Measurements from ENCODE around the gene TBC1D23. TPM values are rescaled to one million over a fixed set of nuclear protein-coding genes. Genes with fewer than 3 reads are reported as not detected.
"Not testable (repeated sequence)": the region's sequence is repeated elsewhere in the genome, so short reads cannot be mapped to it uniquely, and the experiment has no call there.

TBC1D23 gene
- total RNA-seq, 5 donors from 2014 or later (not counting 1 experiment from before 2014, with no cell fraction given), result 26.4 to 33.4 (median 31.9) TPM

GRCh38 chr3:100261485-100261903 is 702 bp downstream of the TBC1D23 start:
- no peaks in the 10 kb centered on the region for H3K27me3 Mint-ChIP-seq
- DNase-seq, result no peak
- 60% methylated on average over 1 of the region's 11 CpGs for WGBS (ENCODE audit: insufficient coverage)

GRCh38 chr3:100262925-100263324 is 2.1 kb downstream of the TBC1D23 start:
- CTCF ChIA-PET, result interaction anchor here in 1 of 2 donors (0.6 kb wide), 2 partner anchors 13 to 27 kb away, joined by 5 to 9 read pairs; no protein-coding TSS in a partner anchor
- H3K4me3 Mint-ChIP-seq, result peak overlapping the region in 2 of 3 donors; percentile 32 to 42
- H3K4me1 ChIP-seq (ENCODE audit: control insufficient read depth in 1 of 2, extremely low read depth in 1 of 2, insufficient read depth in 2 of 2, low read length in 2 of 2), result peaks cover 16 to 28% of the 10 kb centered on the region in 2 experiments
- POLR2A ChIA-PET, result interaction anchor here (0.6 to 0.7 kb wide), 6 partner anchors 15 to 1411 kb away, joined by 3 to 10 read pairs (median 6); partner anchors contain the start of gene LNP1 (in 1 of the 2)
- H3K36me3 Mint-ChIP-seq; DNase-seq; H3K9me3 Mint-ChIP-seq; H3K9me3 ChIP-seq; H3K4me3 ChIP-seq (ENCODE audit: control insufficient read depth in 1 of 2, extremely low read depth in 1 of 2, low read length in 1 of 2); H3K36me3 ChIP-seq (ENCODE audit: control insufficient read depth in 2 of 2, extremely low read depth in 1 of 2, insufficient read depth in 1 of 2, low read length in 1 of 2); H3K27ac ChIP-seq (ENCODE audit: low read length); ATAC-seq (replicated peaks in 1 of 4); H3K27me3 ChIP-seq (replicated peaks in 1 of 2; ENCODE audit: control insufficient read depth in 2 of 2, extremely low read depth in 1 of 2, insufficient read depth in 2 of 2, low read length in 1 of 2); H3K27me3 Mint-ChIP-seq; H3K27ac Mint-ChIP-seq: not testable (repeated sequence)
- 98% methylated on average over 8 of the region's 11 CpGs for WGBS (ENCODE audit: insufficient coverage)
- peaks cover 59 to 64% (median 62%) of the 10 kb centered on the region in 3 donors for H3K4me1 Mint-ChIP-seq

More at GRCh38 chr3:100261485-100261903, 702 bp downstream of the TBC1D23 start:
- Histone ChIP-seq H3K4me1 (ENCODE audit: control insufficient read depth in 1 of 2, extremely low read depth in 1 of 2, insufficient read depth in 2 of 2, low read length in 2 of 2) (peaks cover 16 to 28% of the 10 kb centered on the region in 2 experiments), H3K9me3 (no peaks in the 10 kb centered on the region), H3K36me3 (ENCODE audit: control insufficient read depth in 2 of 2, extremely low read depth in 1 of 2, insufficient read depth in 1 of 2, low read length in 1 of 2) (no peaks in the 10 kb centered on the region), H3K27ac (ENCODE audit: low read length) (peak overlapping the region; percentile 97), H3K27me3 (replicated peaks in 1 of 2; ENCODE audit: control insufficient read depth in 2 of 2, extremely low read depth in 1 of 2, insufficient read depth in 2 of 2, low read length in 1 of 2) (no peaks in the 10 kb centered on the region), H3K4me3 (ENCODE audit: control insufficient read depth in 1 of 2, extremely low read depth in 1 of 2, low read length in 1 of 2) (peak overlapping the region; percentile 99 to 100)
- H3K27ac Mint-ChIP-seq, result peak overlapping the region; percentile 95 to 99
- ChIA-PET CTCF (interaction anchor here in 1 of 2 donors (0.5 to 1.3 kb wide), 2 partner anchors 68 to 444 kb away, joined by 3 read pairs; partner anchors contain the start of gene CMSS1), POLR2A (interaction anchor here in 1 of 2 donors (1.8 kb wide), 1 partner anchor 9 kb away, joined by 6 read pairs; no protein-coding TSS in a partner anchor)
- peak overlapping the region; percentile 79 to 92 (median 90) for H3K4me3 Mint-ChIP-seq
- H3K36me3 Mint-ChIP-seq, result no peaks in the 10 kb centered on the region
- peaks cover 59 to 63% (median 59%) of the 10 kb centered on the region in 3 donors for H3K4me1 Mint-ChIP-seq
- no peaks in the 10 kb centered on the region for H3K9me3 Mint-ChIP-seq
- no peak for ATAC-seq (replicated peaks in 1 of 4)

DNA sequence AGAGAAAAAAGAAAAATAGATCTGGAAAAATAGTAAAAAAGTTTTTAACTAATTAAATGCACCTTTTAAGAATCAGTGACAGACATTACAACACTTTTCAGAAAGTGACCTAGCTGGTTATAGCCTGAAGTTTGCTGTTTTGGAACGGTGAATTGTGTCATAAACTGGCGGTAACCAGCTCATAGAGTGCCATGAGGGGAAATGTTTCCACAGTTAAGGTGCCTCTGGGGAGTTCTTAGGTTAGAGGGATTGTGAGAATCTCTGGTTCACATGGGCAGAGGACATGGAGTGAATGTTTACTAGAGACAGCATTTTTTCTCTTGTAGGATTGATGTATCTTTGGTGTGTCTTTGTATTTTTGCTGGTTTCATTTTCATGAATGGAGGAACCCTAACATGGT is 2.8 kb downstream of the TBC1D23 start:
- Histone ChIP-seq H3K27me3 (replicated peaks in 1 of 2; ENCODE audit: control insufficient read depth in 2 of 2, extremely low read depth in 1 of 2, insufficient read depth in 2 of 2, low read length in 1 of 2) (no peaks in the 10 kb centered on the region), H3K36me3 (ENCODE audit: control insufficient read depth in 2 of 2, extremely low read depth in 1 of 2, insufficient read depth in 1 of 2, low read length in 1 of 2) (no peaks in the 10 kb centered on the region), H3K9me3 (no peaks in the 10 kb centered on the region), H3K4me3 (ENCODE audit: control insufficient read depth in 1 of 2, extremely low read depth in 1 of 2, low read length in 1 of 2) (no peak overlapping the region), H3K27ac (ENCODE audit: low read length) (no peak overlapping the region), H3K4me1 (ENCODE audit: control insufficient read depth in 1 of 2, extremely low read depth in 1 of 2, insufficient read depth in 2 of 2, low read length in 2 of 2) (peaks cover 16 to 28% of the 10 kb centered on the region in 2 experiments)
- ATAC-seq (replicated peaks in 1 of 4) (no peak), DNase-seq (no peak)
- Mint-ChIP-seq H3K36me3 (no peaks in the 10 kb centered on the region), H3K4me3 (peak overlapping the region in 1 of 3 donors; percentile 19), H3K9me3 (no peaks in the 10 kb centered on the region), H3K4me1 (peaks cover 59 to 66% (median 64%) of the 10 kb centered on the region in 3 donors), H3K27me3 (no peaks in the 10 kb centered on the region), H3K27ac (no peak overlapping the region)
- POLR2A ChIA-PET, result interaction anchor here (0.6 to 0.7 kb wide), 2 partner anchors 15 to 138 kb away, joined by 3 to 4 read pairs; partner anchors contain the start of gene LNP1 (in 1 of the 2)
- WGBS (ENCODE audit: insufficient coverage), result 94% methylated on average over 2 of the region's 2 CpGs
- CTCF ChIA-PET, result no interaction called here

DNA sequence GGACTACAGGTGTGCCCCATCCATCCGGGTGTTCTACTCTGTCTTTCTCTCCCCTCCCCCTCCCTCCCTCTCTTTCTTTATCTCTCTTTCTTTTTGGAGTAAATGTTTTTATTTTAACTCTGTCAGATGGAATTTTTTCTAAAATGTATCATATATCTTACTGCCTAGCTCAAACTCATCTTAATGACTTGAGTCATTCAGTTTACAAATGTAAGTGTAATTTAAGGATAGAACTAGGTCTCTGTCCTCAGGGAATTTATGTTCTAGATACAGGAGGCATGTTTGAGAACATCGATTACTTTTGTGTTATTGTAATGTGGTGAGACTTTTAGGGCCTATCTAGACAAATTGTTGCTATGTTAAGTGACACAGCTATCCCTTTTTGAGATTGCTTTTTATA is 3.5 kb downstream of the TBC1D23 start:
- ATAC-seq (replicated peaks in 1 of 4) (no peak), DNase-seq (no peak)
- ChIA-PET CTCF (interaction anchor here in 1 of 2 donors (1.0 kb wide), 1 partner anchor 195 kb away, joined by 3 read pairs; no protein-coding TSS in a partner anchor), POLR2A (interaction anchor here in 1 of 2 donors (0.6 kb wide), 1 partner anchor 33 kb away, joined by 5 read pairs; no protein-coding TSS in a partner anchor)
- Mint-ChIP-seq H3K4me3 (peak overlapping the region in 1 of 3 donors; percentile 19), H3K36me3 (no peaks in the 10 kb centered on the region), H3K27me3 (no peaks in the 10 kb centered on the region), H3K27ac (no peak overlapping the region), H3K9me3 (no peaks in the 10 kb centered on the region), H3K4me1 (peaks cover 59 to 72% (median 67%) of the 10 kb centered on the region in 3 donors)
- no CpG with 5 or more reads among the region's 2 CpGs for WGBS (ENCODE audit: insufficient coverage)
- Histone ChIP-seq H3K27me3 (replicated peaks in 1 of 2; ENCODE audit: control insufficient read depth in 2 of 2, extremely low read depth in 1 of 2, insufficient read depth in 2 of 2, low read length in 1 of 2) (no peaks in the 10 kb centered on the region), H3K4me1 (ENCODE audit: control insufficient read depth in 1 of 2, extremely low read depth in 1 of 2, insufficient read depth in 2 of 2, low read length in 2 of 2) (peaks cover 16 to 28% of the 10 kb centered on the region in 2 experiments), H3K27ac (ENCODE audit: low read length) (no peak overlapping the region), H3K4me3 (ENCODE audit: control insufficient read depth in 1 of 2, extremely low read depth in 1 of 2, low read length in 1 of 2) (no peak overlapping the region), H3K36me3 (ENCODE audit: control insufficient read depth in 2 of 2, extremely low read depth in 1 of 2, insufficient read depth in 1 of 2, low read length in 1 of 2) (no peaks in the 10 kb centered on the region), H3K9me3 (no peaks in the 10 kb centered on the region)

- Mint-ChIP-seq H3K36me3 (no peaks in the 10 kb centered on the region), H3K4me1 (peaks cover 58 to 73% (median 68%) of the 10 kb centered on the region in 3 donors), H3K9me3 (no peaks in the 10 kb centered on the region), H3K4me3 (no peak overlapping the region), H3K27me3 (no peaks in the 10 kb centered on the region), H3K27ac (no peak overlapping the region)
- H3K9me3 ChIP-seq, result no peaks in the 10 kb centered on the region
- H3K36me3 ChIP-seq (ENCODE audit: control insufficient read depth in 2 of 2, extremely low read depth in 1 of 2, insufficient read depth in 1 of 2, low read length in 1 of 2), result no peaks in the 10 kb centered on the region
- DNase-seq (no peak), ATAC-seq (replicated peaks in 1 of 4) (no peak)
- WGBS (ENCODE audit: insufficient coverage), result no CpG with 5 or more reads among the region's 1 CpG
- H3K4me1 ChIP-seq (ENCODE audit: control insufficient read depth in 1 of 2, extremely low read depth in 1 of 2, insufficient read depth in 2 of 2, low read length in 2 of 2), result peaks cover 13 to 26% of the 10 kb centered on the region in 2 experiments
- no peaks in the 10 kb centered on the region for H3K27me3 ChIP-seq (replicated peaks in 1 of 2; ENCODE audit: control insufficient read depth in 2 of 2, extremely low read depth in 1 of 2, insufficient read depth in 2 of 2, low read length in 1 of 2)
- ChIA-PET POLR2A (interaction anchor here in 1 of 2 donors (0.6 kb wide), 1 partner anchor 32 kb away, joined by 5 read pairs; no protein-coding TSS in a partner anchor), CTCF (interaction anchor here (0.5 to 1.0 kb wide), 2 partner anchors 196 to 1321 kb away, joined by 3 to 4 read pairs; no protein-coding TSS in a partner anchor)
- no peak overlapping the region for H3K27ac ChIP-seq (ENCODE audit: low read length)
- no peak overlapping the region for H3K4me3 ChIP-seq (ENCODE audit: control insufficient read depth in 1 of 2, extremely low read depth in 1 of 2, low read length in 1 of 2)
These were observed 4.2 kb downstream of the TBC1D23 start for GRCh38 chr3:100265016-100265415.

GRCh38 chr3:100266531-100266930 is 5.7 kb downstream of the TBC1D23 start:
- Histone ChIP-seq H3K9me3 (no peaks in the 10 kb centered on the region), H3K36me3 (ENCODE audit: control insufficient read depth in 2 of 2, extremely low read depth in 1 of 2, insufficient read depth in 1 of 2, low read length in 1 of 2) (no peaks in the 10 kb centered on the region), H3K27me3 (replicated peaks in 1 of 2; ENCODE audit: control insufficient read depth in 2 of 2, extremely low read depth in 1 of 2, insufficient read depth in 2 of 2, low read length in 1 of 2) (no peaks in the 10 kb centered on the region), H3K4me1 (ENCODE audit: control insufficient read depth in 1 of 2, extremely low read depth in 1 of 2, insufficient read depth in 2 of 2, low read length in 2 of 2) (peaks cover 6 to 15% of the 10 kb centered on the region in 2 experiments), H3K4me3 (ENCODE audit: control insufficient read depth in 1 of 2, extremely low read depth in 1 of 2, low read length in 1 of 2) (no peak overlapping the region), H3K27ac (ENCODE audit: low read length) (no peak overlapping the region)
- ChIA-PET CTCF (interaction anchor here in 1 of 2 donors (1.0 kb wide), 1 partner anchor 12 kb away, joined by 3 read pairs; no protein-coding TSS in a partner anchor), POLR2A (interaction anchor here in 1 of 2 donors (0.9 kb wide), 1 partner anchor 18 kb away, joined by 3 read pairs; no protein-coding TSS in a partner anchor)
- Mint-ChIP-seq H3K27me3 (no peaks in the 10 kb centered on the region), H3K4me3 (no peak overlapping the region), H3K4me1 (peaks cover 58 to 70% (median 64%) of the 10 kb centered on the region in 3 donors), H3K27ac (no peak overlapping the region), H3K36me3 (no peaks in the 10 kb centered on the region), H3K9me3 (no peaks in the 10 kb centered on the region)
- no peak for ATAC-seq (replicated peaks in 1 of 4)
- no CpG with 5 or more reads among the region's 1 CpG for WGBS (ENCODE audit: insufficient coverage)
- no peak for DNase-seq
